IMR-90 (cell line): ENCODE measurements around the gene INAVA. TPM values are rescaled to one million over a fixed set of nuclear protein-coding genes. Genes with fewer than 3 reads are reported as not detected.

Source experiments
- ATAC-seq: fragments of 200-7000 bp; cut with Tn5 transposase; 2 replicates; pipeline ENCODE4 v1.9.1; 2020; ENCODE audit warnings: low read depth, mild to moderate bottlenecking, moderate library complexity
- BruUV-seq: library from RNA; stranded (reverse); fragments of 400-500 nt; replicated peaks from 2 replicates; lab custom pipeline; 2021; lab: Mats Ljungman, UMichigan
- CTCF ChIA-PET: fragments of 300-600 bp; formaldehyde crosslinking; extraction: SDS; loops from one replicate; lab custom pipeline; 2021; ENCODE audit warnings: antibody characterized with exemption; lab: Yijun Ruan, JAX
- POLR2A ChIA-PET: fragments of 300-600 bp; sonication (Branson Sonifier 250); formaldehyde crosslinking; loops from one replicate; lab custom pipeline; 2022; ENCODE audit warnings: antibody characterized with exemption; ENCODE audit not compliant: unreplicated experiment; lab: Charles Lee
- DNase-seq: peaks from one replicate; pipeline ENCODE4 v3.0.0; 2013
- H2AFZ ChIP-seq: replicated peaks from 2 replicates; pipeline ENCODE3; 2013; ENCODE audit warnings: low read length, mild to moderate bottlenecking; ENCODE audit not compliant: poor library complexity
- H2AK5ac ChIP-seq: 2 replicates; pipeline ENCODE4 v1.6.1; 2013; ENCODE audit warnings: low read depth, low read length, inconsistent platforms
- H2AK9ac ChIP-seq: replicated peaks from 2 replicates; pipeline ENCODE3; 2013; ENCODE audit warnings: mild to moderate bottlenecking, low read depth, low read length, moderate library complexity; ENCODE audit not compliant: poor library complexity
- H2BK120ac ChIP-seq: 2 replicates; pipeline ENCODE4 v1.6.1; 2013; ENCODE audit warnings: low read depth, low read length, inconsistent platforms
- H2BK15ac ChIP-seq: 3 replicates; pipeline ENCODE4 v1.6.1; 2013; ENCODE audit warnings: low read depth, low read length, inconsistent platforms
- H2BK20ac ChIP-seq: 2 replicates; pipeline ENCODE4 v1.6.1; 2013; ENCODE audit warnings: low read depth, mild to moderate bottlenecking, inconsistent platforms, low read length, moderate library complexity
- H2BK5ac ChIP-seq: 2 replicates; pipeline ENCODE4 v1.6.1; 2013; ENCODE audit warnings: mild to moderate bottlenecking, low read depth, low read length, inconsistent platforms; ENCODE audit not compliant: poor library complexity, severe bottlenecking
- H3K14ac ChIP-seq: replicated peaks from 2 replicates; pipeline ENCODE4 v1.6.1; 2013; ENCODE audit warnings: low read depth, low read length, inconsistent platforms
- H3K18ac ChIP-seq: 2 replicates; pipeline ENCODE4 v1.6.1; 2013; ENCODE audit warnings: low read depth, low read length, control low read depth
- H3K23ac ChIP-seq: 2 replicates; pipeline ENCODE4 v1.6.1; 2013; ENCODE audit warnings: low read depth, low read length, inconsistent platforms
- H3K27ac ChIP-seq: 2 replicates; pipeline ENCODE4 v1.5.1; 2013; ENCODE audit warnings: mild to moderate bottlenecking, control low read depth, low read length; ENCODE audit not compliant: insufficient read depth
- H3K27me3 ChIP-seq: 2 replicates; pipeline ENCODE4 v1.6.1; 2013; ENCODE audit warnings: low read length; ENCODE audit not compliant: control insufficient read depth, insufficient read depth
- H3K36me3 ChIP-seq: 2 replicates; pipeline ENCODE4 v1.6.1; 2013; ENCODE audit warnings: low read length, mixed read lengths; ENCODE audit not compliant: control insufficient read depth, insufficient read depth
- H3K4ac ChIP-seq: 2 replicates; pipeline ENCODE4 v1.6.1; 2013; ENCODE audit warnings: low read depth, low read length, inconsistent platforms
- H3K4me1 ChIP-seq: 2 replicates; pipeline ENCODE4 v1.6.1; 2013; ENCODE audit warnings: low read length, mixed read lengths; ENCODE audit not compliant: control insufficient read depth, insufficient read depth
- H3K4me2 ChIP-seq: 2 replicates; pipeline ENCODE4 v1.6.1; 2013; ENCODE audit warnings: low read depth, mild to moderate bottlenecking, control low read depth, low read length, moderate library complexity
- H3K4me3 ChIP-seq: 2 replicates; pipeline ENCODE4 v1.5.1; 2013; ENCODE audit warnings: low read depth, mild to moderate bottlenecking, control low read depth, low read length, moderate library complexity; ENCODE audit not compliant: insufficient read depth
- H3K56ac ChIP-seq: 2 replicates; pipeline ENCODE4 v1.6.1; 2013; ENCODE audit warnings: low read length, inconsistent platforms; ENCODE audit not compliant: insufficient read depth; ENCODE audit errors: extremely low read depth
- H3K79me1 ChIP-seq, 2 experiments: 2 replicates each; pipeline ENCODE4 v1.6.1; 2013; ENCODE audit warnings: low read length in 2 of 2, inconsistent platforms in 1 of 2, low read depth in 1 of 2
- H3K9ac ChIP-seq: 2 replicates; pipeline ENCODE4 v1.6.1; 2013; ENCODE audit warnings: low read depth, low read length, control low read depth
- H3K9me1 ChIP-seq: 2 replicates; pipeline ENCODE4 v1.6.1; 2013; ENCODE audit warnings: low read length, inconsistent platforms; ENCODE audit not compliant: insufficient read depth
- H3K9me3 ChIP-seq: 2 replicates; pipeline ENCODE4 v1.6.1; 2013; ENCODE audit warnings: low read length; ENCODE audit not compliant: control insufficient read depth, insufficient read depth
- H4K20me1 ChIP-seq: 2 replicates; pipeline ENCODE4 v1.6.1; 2013; ENCODE audit warnings: low read length, inconsistent platforms; ENCODE audit not compliant: insufficient read depth
- H4K5ac ChIP-seq: 2 replicates; pipeline ENCODE4 v1.6.1; 2013; ENCODE audit warnings: mild to moderate bottlenecking, low read depth, low read length, control low read depth
- H4K8ac ChIP-seq, 2 experiments: 2 replicates each; pipeline ENCODE4 v1.6.1; 2013; ENCODE audit warnings: low read depth in 2 of 2, low read length in 2 of 2, control low read depth in 1 of 2, inconsistent platforms in 1 of 2
- H4K91ac ChIP-seq: 2 replicates; pipeline ENCODE4 v1.6.1; 2013; ENCODE audit warnings: low read depth, low read length, inconsistent platforms; ENCODE audit not compliant: insufficient read depth
- CHD1 ChIP-seq: IDR thresholded peaks from 2 replicates; pipeline ENCODE4 v1.6.1; 2012; ENCODE audit warnings: low read depth, low read length, improper control_type of control experiment
- MAZ ChIP-seq: IDR thresholded peaks from 2 replicates; pipeline ENCODE4 v1.6.1; 2012; ENCODE audit warnings: low read depth, mild to moderate bottlenecking, low read length, improper control_type of control experiment, moderate library complexity, borderline replicate concordance
- MXI1 ChIP-seq: IDR thresholded peaks from 2 replicates; pipeline ENCODE4 v1.6.1; 2012; ENCODE audit warnings: low read depth, mild to moderate bottlenecking, low read length, moderate library complexity, borderline replicate concordance
- POLR2A ChIP-seq: IDR thresholded peaks from 2 replicates; pipeline ENCODE4 v1.6.1; 2012; ENCODE audit warnings: mild to moderate bottlenecking, low read depth, low read length
- RFX5 ChIP-seq: IDR thresholded peaks from 2 replicates; pipeline ENCODE4 v1.8.0; 2012; ENCODE audit warnings: low read depth, mild to moderate bottlenecking, low read length, moderate library complexity
- WGBS, 2 experiments: methylation state at CpG; one replicate each; pipeline versions ENCODE4 v1.1.5 to v1.1.7; 2013; ENCODE audit warnings: missing lambda C conversion rate in 2 of 2; ENCODE audit not compliant: insufficient read length in 1 of 2; ENCODE audit errors: extremely low coverage in 2 of 2; 5-methylcytosine and 5-hydroxymethylcytosine counted together
- dilution Hi-C: fragments of 300-500 bp; cut with HindIII; formaldehyde crosslinking; loops from one replicate; pipeline ENCODE4 v1.14.3; 2018; ENCODE audit warnings: low sequenced_read_pairs; ENCODE audit not compliant: unreplicated experiment
- in situ Hi-C: fragments of 300-500 bp; cut with MboI; formaldehyde crosslinking; loops from 3 replicates; pipeline ENCODE4 v1.14.3; 2019; ENCODE audit warnings: low sequenced_read_pairs, inconsistent platforms, mixed read lengths
- intact Hi-C: fragments of 100-400 bp; cut with micrococcal nuclease; formaldehyde crosslinking; loops from 2 replicates; pipeline ENCODE4 v1.10.0; 2022
- polyA plus RNA-seq, 3 experiments: library from polyadenylated mRNA; depleted of rRNA; stranded (reverse); fragments of >200 nt; gene quantifications; 2 replicates each; pipeline ENCODE4 v1.2.3, GENCODE V29; 2012; ENCODE audit warnings: low replicate concordance in 1 of 3
- total RNA-seq: library from RNA; depleted of rRNA; stranded (reverse); fragments of >200 nt; gene quantifications from 2 replicates; pipeline ENCODE4 v1.2.3, GENCODE V29; 2012
- TF ChIP-seq, protein P1 (sequence below): fragments of 150-350 bp; IDR thresholded peaks from 2 replicates; pipeline ENCODE4 v1.6.1; 2017; ENCODE audit warnings: mild to moderate bottlenecking, antibody characterized with exemption, low read length, low read depth
- TF ChIP-seq, protein P2 (sequence below): conservative IDR thresholded peaks from 2 replicates; pipeline ENCODE4 v1.5.1; 2012; ENCODE audit warnings: mild to moderate bottlenecking, low read depth, low read length, improper control_type of control experiment

Gene INAVA
- total and polyA plus RNA-seq, 2 of the 4 experiments (the other 2 are of a cell fraction) = under 0.01 to 0.07 TPM

DNA sequence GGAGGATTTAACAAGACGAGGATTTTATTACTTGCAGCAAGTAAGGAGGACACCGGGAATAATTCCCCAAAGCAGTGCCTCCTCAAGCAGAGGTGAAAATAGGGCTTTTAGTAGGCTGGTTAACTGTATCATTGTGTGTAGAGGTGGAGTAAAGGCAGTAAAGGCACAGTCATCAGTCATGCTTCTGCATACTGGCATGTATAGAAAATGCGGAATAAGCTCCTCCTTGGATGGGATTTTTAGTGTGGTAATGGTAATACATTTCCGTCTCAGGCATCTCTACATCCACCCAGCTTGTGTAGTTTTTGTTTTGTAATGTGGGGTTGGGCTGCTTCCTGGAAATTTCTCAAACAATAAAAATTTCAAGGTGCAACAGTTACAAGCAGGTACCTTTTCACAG, 49.3 kb upstream of the INAVA start:
- Histone ChIP-seq H3K4me3 (no peak overlapping the region), H2BK120ac (no peak overlapping the region), H3K79me1 (peaks cover 6 to 31% of the 10 kb centered on the region in 2 experiments; a peak in 3 of 4 replicates), H3K4me1 (no peaks in the 10 kb centered on the region), H2BK20ac (no peak overlapping the region), H2BK5ac (no peak overlapping the region), H3K9me3 (no peaks in the 10 kb centered on the region), H4K20me1 (no peaks in the 10 kb centered on the region), H3K36me3 (peaks cover 21% of the 10 kb centered on the region), H4K5ac (no peak overlapping the region), H2AK5ac (no peak overlapping the region), H3K27ac (no peak overlapping the region), H3K9ac (no peak overlapping the region), H4K91ac (no peak overlapping the region), H3K4ac (no peak overlapping the region), H3K4me2 (no peak overlapping the region), H2AK9ac (no peak overlapping the region), H3K27me3 (no peaks in the 10 kb centered on the region), H3K14ac (no peak overlapping the region), H3K18ac (no peak overlapping the region), H3K9me1 (0 out of 2 replicates have a peak, but pooled peaks cover 4% of the 10 kb centered on the region), H4K8ac (no peak overlapping the region), H3K23ac (no peak overlapping the region; the same call in 1 of the 2 replicates), H2BK15ac (no peak overlapping the region), H2AFZ (no peak overlapping the region), H3K56ac (no peak overlapping the region)
- intact Hi-C loops = no loop called here
- DNase-seq (no peak), ATAC-seq (no peak)
- ChIA-PET POLR2A (no interaction called here), CTCF (interaction anchor here (0.7 kb wide), 1 partner anchor 205 kb away, joined by 3 read pairs; no protein-coding TSS in a partner anchor)
- dilution Hi-C loops = no loop called here
- no TSS peak for BruUV-seq
- 100% methylated on average over 1 of the region's 4 CpGs; no CpG with 5 or more reads in 1 of the 2 experiments for WGBS, 2 experiments
- no peak for TF ChIP-seq POLR2A
- TF ChIP-seq, protein P1, sequence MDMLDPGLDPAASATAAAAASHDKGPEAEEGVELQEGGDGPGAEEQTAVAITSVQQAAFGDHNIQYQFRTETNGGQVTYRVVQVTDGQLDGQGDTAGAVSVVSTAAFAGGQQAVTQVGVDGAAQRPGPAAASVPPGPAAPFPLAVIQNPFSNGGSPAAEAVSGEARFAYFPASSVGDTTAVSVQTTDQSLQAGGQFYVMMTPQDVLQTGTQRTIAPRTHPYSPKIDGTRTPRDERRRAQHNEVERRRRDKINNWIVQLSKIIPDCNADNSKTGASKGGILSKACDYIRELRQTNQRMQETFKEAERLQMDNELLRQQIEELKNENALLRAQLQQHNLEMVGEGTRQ = no peak
- TF ChIP-seq, protein P2, sequence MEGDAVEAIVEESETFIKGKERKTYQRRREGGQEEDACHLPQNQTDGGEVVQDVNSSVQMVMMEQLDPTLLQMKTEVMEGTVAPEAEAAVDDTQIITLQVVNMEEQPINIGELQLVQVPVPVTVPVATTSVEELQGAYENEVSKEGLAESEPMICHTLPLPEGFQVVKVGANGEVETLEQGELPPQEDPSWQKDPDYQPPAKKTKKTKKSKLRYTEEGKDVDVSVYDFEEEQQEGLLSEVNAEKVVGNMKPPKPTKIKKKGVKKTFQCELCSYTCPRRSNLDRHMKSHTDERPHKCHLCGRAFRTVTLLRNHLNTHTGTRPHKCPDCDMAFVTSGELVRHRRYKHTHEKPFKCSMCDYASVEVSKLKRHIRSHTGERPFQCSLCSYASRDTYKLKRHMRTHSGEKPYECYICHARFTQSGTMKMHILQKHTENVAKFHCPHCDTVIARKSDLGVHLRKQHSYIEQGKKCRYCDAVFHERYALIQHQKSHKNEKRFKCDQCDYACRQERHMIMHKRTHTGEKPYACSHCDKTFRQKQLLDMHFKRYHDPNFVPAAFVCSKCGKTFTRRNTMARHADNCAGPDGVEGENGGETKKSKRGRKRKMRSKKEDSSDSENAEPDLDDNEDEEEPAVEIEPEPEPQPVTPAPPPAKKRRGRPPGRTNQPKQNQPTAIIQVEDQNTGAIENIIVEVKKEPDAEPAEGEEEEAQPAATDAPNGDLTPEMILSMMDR = no peak
- TF ChIP-seq MXI1 = no peak
- no peak for TF ChIP-seq CHD1
- no peak for TF ChIP-seq MAZ
- TF ChIP-seq RFX5 = no peak
- in situ Hi-C loops = no loop called here
